GM19023 (cell line): ENCODE data around the gene GORAB.

Experiments used
- ATAC-seq: cut with Tn5 transposase; IDR thresholded peaks from one replicate; pipeline ENCODE4 v1.9.1; 2021; ENCODE audit warnings: mild to moderate bottlenecking, moderate library complexity; ENCODE audit not compliant: unreplicated experiment

GORAB gene

DNA sequence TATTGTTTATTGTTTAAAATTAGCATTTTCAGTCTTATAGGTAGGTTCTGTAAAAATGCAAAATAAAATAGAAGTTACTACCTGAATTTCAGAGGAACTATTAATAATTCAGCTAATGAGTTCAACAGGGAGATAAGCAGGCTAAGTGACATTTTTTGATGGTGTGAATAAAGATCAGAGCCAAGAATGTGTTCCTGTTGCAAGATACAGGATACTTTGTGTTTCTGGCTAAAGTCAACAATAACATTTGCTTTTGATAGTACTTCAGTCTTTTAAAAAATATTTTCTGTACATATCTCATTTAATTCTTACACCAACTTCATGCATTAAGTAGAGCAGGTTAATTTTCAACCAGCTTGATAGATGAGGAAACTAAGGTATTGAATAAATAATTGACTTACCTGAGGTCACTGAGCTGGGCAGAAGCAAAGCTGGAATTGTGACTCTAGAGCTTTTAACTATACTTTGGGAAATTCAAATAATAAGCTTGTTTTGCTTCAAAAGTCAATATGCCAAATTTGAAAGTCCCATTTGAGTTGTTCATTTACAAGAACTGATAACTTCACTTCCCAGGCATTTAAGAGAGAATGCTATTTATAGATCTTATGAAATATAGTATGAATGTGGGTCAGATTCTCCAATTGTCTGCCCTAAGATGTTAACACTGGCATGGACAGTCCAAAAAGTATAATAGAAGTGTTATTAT is 6.0 kb downstream of the GORAB start:
- ATAC-seq: no peak

DNA sequence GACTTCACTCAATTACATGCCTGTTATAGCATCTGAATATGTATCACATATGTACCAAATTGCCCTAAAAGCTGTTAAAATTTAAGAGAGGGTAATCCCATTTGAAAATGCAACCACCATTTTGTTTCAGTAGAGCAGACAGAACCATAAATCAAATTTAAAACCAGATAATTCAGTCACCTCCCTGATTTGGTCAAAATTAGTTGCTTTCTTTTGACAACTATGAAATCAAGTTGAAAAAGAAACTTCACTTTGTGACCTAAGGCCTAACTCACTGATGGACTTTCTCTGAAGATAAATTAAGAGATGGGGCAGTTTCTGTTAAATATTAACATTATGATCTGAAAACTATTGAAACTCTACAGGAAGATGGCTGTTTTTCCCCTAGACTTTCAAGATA is 6.7 kb downstream of the GORAB start:
- no peak for ATAC-seq

DNA sequence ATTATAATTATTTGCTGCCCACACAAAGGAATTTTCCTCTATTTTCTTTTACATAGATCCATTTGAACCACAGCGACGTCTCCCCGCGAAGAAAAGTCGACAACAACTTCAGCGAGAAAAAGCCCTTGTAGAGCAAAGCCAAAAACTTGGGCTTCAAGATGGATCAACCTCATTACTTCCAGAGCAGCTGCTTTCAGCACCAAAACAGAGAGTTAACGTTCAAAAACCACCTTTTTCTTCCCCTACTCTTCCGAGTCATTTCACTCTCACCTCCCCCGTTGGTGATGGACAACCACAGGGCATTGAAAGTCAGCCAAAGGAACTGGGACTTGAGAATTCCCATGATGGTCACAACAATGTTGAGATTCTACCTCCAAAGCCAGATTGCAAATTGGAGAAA is 7.2 kb downstream of the GORAB start:
- no peak for ATAC-seq

- no peak for ATAC-seq
Observed at GRCh38 chr1:170544624-170545023, 12.7 kb downstream of the GORAB start.

DNA sequence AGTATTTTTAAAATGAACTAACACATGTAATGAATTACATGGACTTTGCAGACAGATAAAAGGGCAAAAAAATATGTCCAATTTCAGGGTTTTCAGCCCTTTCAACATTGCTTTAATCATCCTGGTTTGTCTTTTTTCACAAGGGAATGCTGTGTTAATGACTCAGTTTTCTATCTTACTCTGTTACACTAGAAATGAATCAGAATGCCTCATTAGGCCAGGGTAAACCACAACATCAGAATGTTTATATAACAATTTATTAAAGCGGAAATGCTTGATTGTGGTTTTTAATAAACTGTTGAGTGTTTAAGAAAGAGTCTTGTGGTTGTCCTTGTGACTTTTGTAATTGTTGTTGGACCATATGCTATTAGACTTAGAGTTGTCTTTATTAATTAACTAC is 13.5 kb downstream of the GORAB start:
- ATAC-seq: no peak

DNA sequence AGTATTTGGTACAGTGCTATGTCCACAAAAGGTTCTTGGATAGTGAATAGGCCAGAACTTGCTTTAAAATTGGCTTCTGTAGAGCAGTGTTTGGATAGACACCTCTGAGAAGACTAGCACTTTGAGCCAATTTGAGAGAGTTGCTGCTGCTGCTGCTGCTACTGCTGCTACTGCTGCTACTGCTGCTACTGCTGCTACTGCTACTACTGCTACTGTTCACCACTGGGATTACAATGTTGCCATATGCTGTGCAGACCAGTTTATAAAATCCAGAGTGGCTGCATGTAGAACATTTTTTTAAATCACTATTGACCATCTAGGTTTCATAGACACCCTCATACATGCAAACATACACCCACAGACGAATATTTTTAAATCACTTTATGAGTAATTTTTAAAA is 15.3 kb downstream of the GORAB start:
- ATAC-seq: no peak

GRCh38 chr1:170548497-170548896 is 16.5 kb downstream of the GORAB start:
- ATAC-seq: no peak

GRCh38 chr1:170555370-170555769 is 23.4 kb downstream of the GORAB start:
- no peak for ATAC-seq

GRCh38 chr1:170556917-170557316 is 25.0 kb downstream of the GORAB start:
- ATAC-seq: no peak

GRCh38 chr1:170558731-170559130 is 26.8 kb downstream of the GORAB start:
- ATAC-seq: no peak

DNA sequence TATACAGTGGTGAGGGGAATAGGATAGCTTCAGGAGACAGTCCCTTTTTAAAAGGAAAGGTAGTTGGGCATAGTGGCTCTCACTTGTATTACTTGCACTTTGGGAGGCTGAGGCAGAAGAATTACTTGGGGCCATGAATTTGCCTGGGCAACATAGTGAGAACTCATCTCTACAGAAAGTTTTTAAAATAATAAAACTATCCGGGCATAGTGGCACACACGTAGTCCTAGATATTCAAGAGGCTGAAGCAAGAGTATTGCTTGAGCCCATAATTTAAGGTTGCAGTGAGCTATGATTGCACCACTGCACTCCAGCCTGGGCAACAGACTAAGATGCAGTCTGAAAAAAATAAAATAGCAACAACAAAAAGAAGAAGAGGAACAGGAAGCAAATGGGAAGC is 27.2 kb downstream of the GORAB start:
- ATAC-seq: no peak

DNA sequence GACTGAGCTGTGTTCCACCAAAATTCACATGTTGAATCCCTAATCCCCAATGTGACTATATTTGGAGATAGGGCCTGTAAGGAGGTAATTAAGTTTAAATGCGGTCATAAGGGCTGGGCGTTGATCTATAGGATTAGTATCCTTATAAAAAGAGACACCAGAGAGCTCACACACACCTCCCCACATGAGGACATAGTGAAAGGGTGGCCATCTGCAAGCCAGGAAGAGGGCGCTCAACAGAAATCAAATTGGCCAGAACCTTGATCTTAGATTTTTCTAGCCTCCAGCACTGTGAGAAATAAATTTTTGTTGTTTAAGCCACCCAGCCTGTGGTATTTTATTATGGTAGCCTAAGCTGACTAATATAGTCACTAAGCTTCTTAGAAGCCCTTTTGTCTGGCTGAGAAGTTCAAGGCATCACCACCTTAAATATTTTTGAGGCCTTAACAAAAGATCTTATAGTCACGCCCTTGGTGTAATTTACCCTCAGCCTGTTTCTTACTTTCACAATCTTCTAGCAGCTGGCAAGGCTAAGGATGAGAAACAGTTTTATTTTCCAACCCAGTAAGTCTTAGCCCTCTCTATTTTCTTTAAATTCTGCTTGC is 28.8 kb downstream of the GORAB start:
- ATAC-seq: no peak

- ATAC-seq: peak; percentile 66
Observed at GRCh38 chr1:170562646-170563338, 30.8 kb downstream of the GORAB start.

- no peak for ATAC-seq
Observed at GRCh38 chr1:170567214-170567613, 35.2 kb downstream of the GORAB start.

GRCh38 chr1:170568197-170568596 is 36.2 kb downstream of the GORAB start:
- ATAC-seq: no peak

GRCh38 chr1:170576980-170577379 is 45.0 kb downstream of the GORAB start:
- no peak for ATAC-seq

GRCh38 chr1:170578359-170578758 is 46.4 kb downstream of the GORAB start:
- ATAC-seq: no peak

GRCh38 chr1:170580636-170581440 is 48.9 kb downstream of the GORAB start:
- no peak for ATAC-seq

- ATAC-seq: no peak
Observed at GRCh38 chr1:170583186-170583585, 51.2 kb downstream of the GORAB start.

DNA sequence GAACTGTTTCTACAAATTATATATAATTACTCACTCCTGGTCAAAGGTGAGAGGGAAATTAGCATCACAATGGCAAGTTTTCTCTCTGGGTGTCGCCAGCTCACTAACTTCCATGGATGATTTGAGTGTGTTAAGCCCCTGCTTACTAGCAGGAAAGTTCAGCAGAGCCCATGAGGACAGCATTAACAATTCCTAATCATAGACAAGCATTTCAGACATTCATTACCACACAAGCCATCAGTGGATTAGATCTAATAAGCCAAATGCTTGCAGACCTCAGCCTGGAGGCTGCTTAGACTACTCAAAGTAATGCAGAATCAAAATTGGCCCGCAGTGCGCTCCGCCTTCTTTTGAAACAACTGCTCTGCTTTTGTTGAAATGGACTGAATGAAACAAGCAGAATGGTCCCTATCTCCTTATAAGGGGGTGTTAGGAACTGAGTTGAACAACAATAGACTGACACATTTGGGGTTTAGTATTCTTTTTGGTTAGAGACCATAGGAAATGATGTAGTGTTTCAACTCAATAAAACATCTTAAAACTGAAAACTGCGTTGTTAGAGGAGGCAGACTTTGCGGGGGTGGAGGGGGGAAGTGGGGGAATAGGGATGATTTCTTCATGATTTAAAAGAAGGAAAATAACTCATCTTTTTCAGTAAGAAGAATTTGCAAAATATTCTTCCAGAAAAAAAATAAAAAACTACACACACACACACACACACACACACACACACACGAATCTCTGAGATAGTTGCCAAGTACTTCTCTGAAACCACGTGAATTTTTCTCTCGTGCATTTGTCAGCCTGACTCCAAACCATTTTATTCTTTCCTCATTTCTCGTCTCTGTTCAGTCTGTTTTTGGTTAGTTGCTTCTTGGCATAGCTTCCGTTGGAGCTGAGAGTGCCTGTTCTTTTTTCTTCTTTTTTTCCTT is 54.6 kb downstream of the GORAB start:
- no peak for ATAC-seq
